WI38 (cell line): ENCODE data around the gene PJA1.
A peak's percentile ranks its signal among the peaks of the same experiment; 100 is the strongest.

Experiments used
- H3K4me3 ChIP-seq: 2 replicates; pipeline ENCODE4 v1.5.1; 2011; ENCODE audit warnings: low read depth, mild to moderate bottlenecking, control low read depth, low read length
- TF ChIP-seq, protein P1 (sequence below): IDR thresholded peaks from 2 replicates; pipeline ENCODE4 v1.5.1; 2012; ENCODE audit warnings: low read depth, mild to moderate bottlenecking, control low read depth, low read length

Gene PJA1

DNA sequence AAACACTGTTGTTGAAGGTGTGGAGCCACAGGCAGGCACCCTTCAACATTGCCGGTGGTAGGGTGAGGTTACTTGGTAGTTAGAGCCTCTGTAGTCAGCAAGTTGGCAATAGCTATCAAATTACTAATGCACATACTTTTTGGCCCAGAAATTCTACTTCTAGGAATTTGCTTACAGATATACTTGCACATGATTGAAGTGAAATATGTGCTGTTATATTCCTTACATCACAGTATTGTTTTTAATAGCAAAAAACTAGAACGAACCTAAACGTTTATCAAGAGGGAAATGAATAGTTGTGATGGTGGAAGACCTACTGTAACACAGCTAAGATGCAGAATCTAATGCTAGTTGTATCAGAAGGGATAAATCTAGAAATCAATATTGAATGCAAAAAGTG, 7.7 kb upstream of the PJA1 start:
- no peak overlapping the region for H3K4me3 ChIP-seq
- TF ChIP-seq, protein P1, sequence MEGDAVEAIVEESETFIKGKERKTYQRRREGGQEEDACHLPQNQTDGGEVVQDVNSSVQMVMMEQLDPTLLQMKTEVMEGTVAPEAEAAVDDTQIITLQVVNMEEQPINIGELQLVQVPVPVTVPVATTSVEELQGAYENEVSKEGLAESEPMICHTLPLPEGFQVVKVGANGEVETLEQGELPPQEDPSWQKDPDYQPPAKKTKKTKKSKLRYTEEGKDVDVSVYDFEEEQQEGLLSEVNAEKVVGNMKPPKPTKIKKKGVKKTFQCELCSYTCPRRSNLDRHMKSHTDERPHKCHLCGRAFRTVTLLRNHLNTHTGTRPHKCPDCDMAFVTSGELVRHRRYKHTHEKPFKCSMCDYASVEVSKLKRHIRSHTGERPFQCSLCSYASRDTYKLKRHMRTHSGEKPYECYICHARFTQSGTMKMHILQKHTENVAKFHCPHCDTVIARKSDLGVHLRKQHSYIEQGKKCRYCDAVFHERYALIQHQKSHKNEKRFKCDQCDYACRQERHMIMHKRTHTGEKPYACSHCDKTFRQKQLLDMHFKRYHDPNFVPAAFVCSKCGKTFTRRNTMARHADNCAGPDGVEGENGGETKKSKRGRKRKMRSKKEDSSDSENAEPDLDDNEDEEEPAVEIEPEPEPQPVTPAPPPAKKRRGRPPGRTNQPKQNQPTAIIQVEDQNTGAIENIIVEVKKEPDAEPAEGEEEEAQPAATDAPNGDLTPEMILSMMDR, result no peak

DNA sequence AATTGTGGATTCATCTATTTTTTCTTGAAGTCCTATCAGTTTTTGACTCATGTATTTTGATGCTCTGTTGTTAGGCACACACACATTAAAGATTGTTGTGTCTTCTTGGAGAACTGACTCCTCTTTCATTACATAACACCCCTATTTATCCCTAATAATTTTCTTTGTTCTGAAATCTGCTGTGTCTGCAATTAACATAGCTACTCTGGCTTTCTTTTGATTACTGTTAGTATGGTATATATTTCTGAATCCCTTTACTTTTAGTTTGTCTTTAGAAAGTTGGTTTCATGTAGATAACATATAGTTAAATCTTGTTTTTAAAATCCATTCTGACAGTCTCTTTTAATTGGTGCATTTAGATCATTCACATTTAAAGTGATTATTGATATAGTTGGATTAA, 5.1 kb upstream of the PJA1 start:
- no peak overlapping the region for H3K4me3 ChIP-seq
- TF ChIP-seq, protein P1, result no peak

DNA sequence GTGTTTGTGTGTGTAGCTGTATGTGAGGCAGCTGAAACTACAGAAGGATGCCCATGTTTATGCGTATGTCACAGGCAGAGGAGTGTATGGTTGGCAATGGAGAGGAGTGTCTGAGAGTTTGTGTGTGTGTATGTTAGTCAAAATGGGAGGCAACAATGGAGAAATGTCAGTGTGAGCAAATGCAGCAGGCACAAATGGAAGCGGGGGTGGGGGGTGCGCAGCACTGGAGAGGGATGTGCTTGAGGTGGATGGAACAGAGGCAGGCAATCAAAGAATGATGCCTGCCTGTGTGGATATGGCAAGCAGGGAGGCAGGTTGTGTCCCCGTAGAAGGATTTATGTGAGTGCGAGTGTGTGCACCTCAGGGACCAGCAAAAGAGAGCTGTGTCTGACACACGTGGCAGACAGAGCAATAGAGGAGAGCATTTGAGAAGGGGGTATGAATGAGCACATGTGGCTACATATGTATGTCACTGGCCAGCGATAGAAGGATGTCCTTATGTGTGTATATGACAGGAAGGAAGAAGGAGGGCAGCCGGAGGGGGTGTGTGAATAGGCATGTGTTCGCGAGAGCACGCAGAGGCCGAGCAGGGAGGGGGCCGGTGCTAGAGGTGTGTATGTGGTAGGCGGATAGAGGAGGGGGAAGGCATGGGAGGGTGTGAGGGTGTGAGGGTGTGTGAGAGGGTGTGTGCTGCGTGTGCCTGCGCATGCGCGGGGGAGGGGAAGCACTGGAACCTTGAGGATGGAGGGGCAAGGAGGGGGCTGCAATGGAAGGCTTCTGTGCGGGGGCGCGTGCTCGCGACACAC, 1.1 kb downstream of the PJA1 start:
- peak overlapping the region; percentile 75 for H3K4me3 ChIP-seq
- TF ChIP-seq, protein P1, result no peak

DNA sequence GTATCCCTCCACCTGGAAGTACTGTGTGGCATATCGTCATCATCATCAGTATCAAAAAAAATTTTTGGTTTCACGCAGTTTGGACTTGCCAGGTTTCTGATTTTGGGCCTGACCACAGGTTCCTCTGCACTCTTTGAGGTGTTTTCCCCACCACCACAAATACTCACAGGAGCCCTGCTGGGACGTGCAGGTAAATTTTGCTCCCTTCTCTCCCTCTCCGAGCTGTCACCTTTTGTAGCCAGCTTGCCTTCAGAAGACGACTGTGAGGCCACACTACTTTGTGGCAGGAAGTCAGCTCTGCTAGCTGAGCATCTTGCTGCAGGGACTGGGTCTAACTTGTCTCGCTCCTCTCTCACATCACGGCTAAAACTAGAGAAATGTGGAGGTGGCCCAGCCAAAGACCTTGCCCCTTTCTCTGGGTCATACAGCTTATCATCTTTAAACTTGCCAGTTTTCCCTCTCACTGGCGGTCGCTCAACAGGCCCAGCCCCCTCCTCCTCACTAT, 2.8 kb downstream of the PJA1 start:
- no peak overlapping the region for H3K4me3 ChIP-seq
- TF ChIP-seq, protein P1, result no peak

DNA sequence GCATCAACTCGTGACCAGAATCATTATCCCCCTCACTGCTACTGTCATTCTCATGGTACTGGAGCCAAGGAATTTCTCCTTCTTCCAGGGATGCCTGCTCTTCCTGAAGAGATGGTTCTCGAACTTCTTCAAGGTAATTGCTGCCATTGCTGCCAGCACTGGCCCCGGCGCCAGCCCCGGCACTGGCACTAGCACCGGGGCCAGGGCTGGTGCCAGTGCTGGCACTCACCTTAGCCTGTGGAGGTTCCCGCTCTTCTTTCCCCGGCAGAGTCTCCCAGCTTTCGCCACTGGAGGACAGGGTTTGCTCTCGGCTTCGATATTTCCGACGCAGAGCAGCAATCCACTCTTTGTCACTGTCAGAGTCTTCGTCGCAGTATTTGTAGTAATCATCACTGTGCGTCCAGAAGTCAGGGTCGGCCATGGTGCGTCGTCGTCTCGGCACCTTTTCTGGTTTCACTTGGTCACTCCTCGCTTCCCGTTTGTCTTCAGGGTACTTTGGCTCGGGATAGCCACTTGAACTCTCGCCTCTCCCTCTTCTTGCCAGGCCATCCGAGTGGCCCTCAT, 3.4 kb downstream of the PJA1 start:
- TF ChIP-seq, protein P1, result no peak
- H3K4me3 ChIP-seq, result no peak overlapping the region

DNA sequence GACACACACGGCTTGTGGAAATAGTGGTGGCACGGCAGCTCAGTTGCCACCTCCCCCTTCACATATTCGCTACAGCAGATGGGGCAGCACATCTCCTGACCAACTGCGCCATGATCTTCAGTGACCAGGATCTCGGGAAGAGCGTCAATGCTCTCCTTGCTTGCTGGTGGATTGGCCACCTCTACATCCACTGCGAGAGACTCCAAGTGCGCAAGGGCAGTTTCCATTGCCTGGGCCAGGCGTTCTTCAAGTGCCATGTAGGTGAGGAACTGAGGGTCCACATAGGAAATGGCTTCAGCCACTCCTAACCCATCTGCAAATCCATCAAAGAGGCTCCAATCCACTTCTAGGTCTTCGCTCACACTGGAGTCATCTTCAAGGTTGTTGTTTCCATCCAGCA, 3.9 kb downstream of the PJA1 start:
- TF ChIP-seq, protein P1, result no peak
- no peak overlapping the region for H3K4me3 ChIP-seq
